Neuronal stem cell (in vitro differentiated cells): Measurements from ENCODE around the gene CEMIP2.

Source experiments
- DNase-seq: peaks from one replicate; pipeline ENCODE4 v3.0.0-alpha.2; 2013; ENCODE audit warnings: low spot score
- H2AFZ ChIP-seq: one replicate; pipeline ENCODE4 v1.6.1; 2013; ENCODE audit warnings: mild to moderate bottlenecking, low read length, inconsistent platforms
- H2AK5ac ChIP-seq: 2 replicates; pipeline ENCODE4 v1.6.1; 2013; ENCODE audit warnings: low read depth, mild to moderate bottlenecking, inconsistent platforms, low read length, moderate library complexity, mixed read lengths
- H2BK120ac ChIP-seq: 2 replicates; pipeline ENCODE4 v1.6.1; 2013; ENCODE audit warnings: low read depth, mild to moderate bottlenecking, inconsistent platforms, low read length, moderate library complexity, mixed read lengths
- H2BK12ac ChIP-seq: one replicate; pipeline ENCODE4 v1.6.1; 2013; ENCODE audit warnings: low read length, inconsistent platforms
- H2BK15ac ChIP-seq: 2 replicates; pipeline ENCODE4 v1.6.1; 2013; ENCODE audit warnings: mild to moderate bottlenecking, low read length, inconsistent platforms, mixed read lengths
- H2BK5ac ChIP-seq: one replicate; pipeline ENCODE4 v1.6.1; 2013; ENCODE audit warnings: inconsistent platforms, mild to moderate bottlenecking, low read length, moderate library complexity
- H3K14ac ChIP-seq: one replicate; pipeline ENCODE4 v1.6.1; 2013; ENCODE audit warnings: low read length, inconsistent platforms
- H3K18ac ChIP-seq: 2 replicates; pipeline ENCODE4 v1.6.1; 2013; ENCODE audit warnings: low read length, inconsistent platforms
- H3K23ac ChIP-seq: 2 replicates; pipeline ENCODE4 v1.6.1; 2013; ENCODE audit warnings: low read depth, mild to moderate bottlenecking, mixed read lengths, low read length, inconsistent platforms; ENCODE audit not compliant: poor library complexity
- H3K27ac ChIP-seq: replicated peaks from 3 replicates; pipeline ENCODE4 v1.5.1; 2013; ENCODE audit warnings: low read length, inconsistent platforms
- H3K27me3 ChIP-seq, 3 experiments: 2 replicates each; pipeline ENCODE4 v1.6.1; 2013; ENCODE audit warnings: low read length in 3 of 3, mild to moderate bottlenecking in 2 of 3, inconsistent platforms in 1 of 3, low read depth in 1 of 3, mixed read lengths in 1 of 3, moderate library complexity in 1 of 3; ENCODE audit not compliant: control insufficient read depth in 3 of 3, insufficient read depth in 3 of 3
- H3K36me3 ChIP-seq, 2 donors: replicated peaks in 1 of 2; 2 replicates each; pipeline ENCODE4 v1.6.1; 2013; ENCODE audit warnings: low read length in 2 of 2; ENCODE audit not compliant: control insufficient read depth in 2 of 2, insufficient read depth in 2 of 2
- H3K4ac ChIP-seq: 2 replicates; pipeline ENCODE4 v1.6.1; 2013; ENCODE audit warnings: inconsistent platforms, mild to moderate bottlenecking, low read length, moderate library complexity
- H3K4me1 ChIP-seq, 2 donors: 1 replicate in 1 of 2; 2 replicates in 1 of 2; pipeline ENCODE4 v1.6.1; 2013; ENCODE audit warnings: low read length in 2 of 2, low read depth in 1 of 2; ENCODE audit not compliant: control insufficient read depth in 2 of 2, insufficient read depth in 1 of 2
- H3K4me2 ChIP-seq: one replicate; pipeline ENCODE4 v1.6.1; 2013; ENCODE audit warnings: mild to moderate bottlenecking, low read length, inconsistent platforms; ENCODE audit not compliant: insufficient read depth, poor library complexity, severe bottlenecking
- H3K4me3 ChIP-seq, 2 donors: 2 replicates each; pipeline ENCODE4 v1.5.1; 2013; ENCODE audit warnings: low read length in 2 of 2, mild to moderate bottlenecking in 2 of 2, inconsistent platforms in 1 of 2, moderate library complexity in 1 of 2
- H3K79me1 ChIP-seq: one replicate; pipeline ENCODE4 v1.6.1; 2013; ENCODE audit warnings: low read depth, mild to moderate bottlenecking, inconsistent platforms, low read length, moderate library complexity
- H3K9ac ChIP-seq: one replicate; pipeline ENCODE4 v1.6.1; 2013; ENCODE audit warnings: mild to moderate bottlenecking, low read depth, low read length, inconsistent platforms; ENCODE audit not compliant: poor library complexity
- H3K9me3 ChIP-seq, 2 donors: replicated peaks in 1 of 2; 2 replicates each; pipeline versions ENCODE3 to v1.6.1; 2013; ENCODE audit warnings: low read length in 2 of 2, mild to moderate bottlenecking in 2 of 2, inconsistent platforms in 1 of 2, low read depth in 1 of 2, mixed read lengths in 1 of 2, moderate library complexity in 1 of 2; ENCODE audit not compliant: control insufficient read depth in 2 of 2, insufficient read depth in 1 of 2
- H4K8ac ChIP-seq: one replicate; pipeline ENCODE4 v1.6.1; 2013; ENCODE audit warnings: low read depth, mild to moderate bottlenecking, inconsistent platforms, low read length, moderate library complexity
- H4K91ac ChIP-seq: one replicate; pipeline ENCODE4 v1.6.1; 2013; ENCODE audit warnings: low read length, low read depth, mild to moderate bottlenecking, inconsistent platforms; ENCODE audit not compliant: poor library complexity
- WGBS, 2 donors: extraction: QIAGEN DNeasy Blood & Tissue Kit; methylation state at CpG; one replicate each; pipeline ENCODE4 v1.1.7; 2013; ENCODE audit warnings: missing lambda C conversion rate in 2 of 2, mixed read lengths in 1 of 2; ENCODE audit not compliant: insufficient read length in 2 of 2, insufficient replicate concordance in 1 of 2; ENCODE audit errors: extremely low coverage in 2 of 2; 5-methylcytosine and 5-hydroxymethylcytosine counted together

Gene CEMIP2

DNA sequence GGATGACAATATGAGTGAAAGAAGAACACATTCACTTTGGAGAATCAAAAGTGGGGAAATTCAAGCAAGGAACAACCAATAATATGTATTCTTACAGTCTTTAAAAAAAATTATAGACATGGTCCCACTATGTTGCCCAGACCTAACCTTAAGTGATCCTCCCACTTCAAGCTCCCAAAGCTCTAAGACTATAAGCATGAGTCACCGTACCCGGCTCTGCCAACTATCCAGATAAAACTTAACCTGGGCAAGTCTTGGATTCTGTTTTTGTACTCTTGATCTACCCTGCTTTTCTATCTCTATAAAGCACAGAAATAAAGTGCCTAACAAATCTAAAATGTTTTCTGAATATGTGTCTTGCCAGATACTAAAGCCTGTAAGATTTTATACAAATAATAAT is 30.9 kb downstream of the CEMIP2 start:
- no peaks in the 10 kb centered on the region for H3K9me3 ChIP-seq
- H3K36me3 ChIP-seq: peaks cover 12 to 100% of the 10 kb centered on the region in 2 donors
- no peak overlapping the region for H2BK120ac ChIP-seq
- no CpG with 5 or more reads among the region's 2 CpGs for WGBS, 2 donors
- no peak overlapping the region for H2AFZ ChIP-seq
- no peak overlapping the region for H2BK5ac ChIP-seq
- H3K18ac ChIP-seq: no peak overlapping the region
- H3K4me1 ChIP-seq: peaks cover 0 to 2% of the 10 kb centered on the region in 2 donors
- no peak overlapping the region for H3K4me2 ChIP-seq
- no peak for DNase-seq
- no peak overlapping the region for H2BK15ac ChIP-seq
- H4K91ac ChIP-seq: no peak overlapping the region
- H4K8ac ChIP-seq: no peak overlapping the region
- H3K27ac ChIP-seq: no peak overlapping the region
- H3K23ac ChIP-seq: no peak overlapping the region
- no peak overlapping the region for H2AK5ac ChIP-seq
- peaks cover 5% of the 10 kb centered on the region for H3K79me1 ChIP-seq
- H3K4ac ChIP-seq: no peak overlapping the region
- H3K4me3 ChIP-seq: no peak overlapping the region
- no peak overlapping the region for H3K14ac ChIP-seq
- H3K27me3 ChIP-seq: no peaks in the 10 kb centered on the region
- H2BK12ac ChIP-seq: no peak overlapping the region
- H3K9ac ChIP-seq: no peak overlapping the region

DNA sequence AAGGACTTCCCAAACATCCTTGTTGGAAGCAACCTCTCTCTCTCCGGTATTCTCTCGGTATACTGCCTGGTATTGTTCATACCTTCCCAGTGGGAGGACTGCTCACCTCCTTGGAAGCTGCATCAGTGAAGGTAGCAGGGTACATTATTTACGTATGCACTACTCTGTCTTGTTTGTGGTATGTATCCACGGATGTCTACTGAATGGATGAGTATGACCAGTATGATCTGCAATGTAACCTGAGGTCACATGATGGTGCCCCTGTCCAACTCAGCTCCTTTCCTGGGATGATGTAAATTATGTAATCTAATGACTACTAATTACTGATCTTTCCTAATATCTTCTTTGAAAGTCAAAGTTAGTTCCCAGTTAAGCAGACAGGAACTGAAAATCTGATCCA is 32.1 kb downstream of the CEMIP2 start:
- H3K36me3 ChIP-seq: peaks cover 17 to 100% of the 10 kb centered on the region in 2 donors
- H3K27ac ChIP-seq: no peak overlapping the region

DNA sequence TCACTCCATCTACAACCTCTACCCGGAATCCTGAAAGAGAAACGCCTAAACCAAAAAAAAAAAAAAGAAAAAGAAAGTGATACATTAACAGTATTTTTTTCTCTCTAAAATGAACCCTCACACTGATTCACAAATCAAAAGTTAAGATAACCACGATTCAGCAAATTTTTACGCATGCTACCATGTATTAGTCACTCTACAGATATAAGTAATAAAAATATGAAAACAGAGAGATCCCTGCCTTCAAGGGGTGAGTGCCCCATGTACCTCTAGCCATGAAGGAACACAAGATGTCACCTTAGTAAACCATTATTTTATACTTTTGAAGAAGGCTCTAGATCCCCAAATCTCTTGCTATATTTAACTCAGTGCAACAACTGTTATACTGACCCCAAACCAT is 33.4 kb downstream of the CEMIP2 start:
- Histone ChIP-seq H3K9me3 (no peaks in the 10 kb centered on the region), H2BK5ac (no peak overlapping the region), H2AK5ac (no peak overlapping the region), H3K27ac (no peak overlapping the region), H2BK12ac (no peak overlapping the region), H3K9ac (no peak overlapping the region), H2BK15ac (no peak overlapping the region), H3K4me3 (no peak overlapping the region), H3K23ac (no peak overlapping the region), H3K4me2 (no peak overlapping the region), H4K91ac (no peak overlapping the region), H2AFZ (no peak overlapping the region), H3K36me3 (peaks cover 22 to 100% of the 10 kb centered on the region in 2 donors), H4K8ac (no peak overlapping the region), H2BK120ac (no peak overlapping the region), H3K18ac (no peak overlapping the region), H3K27me3 (no peaks in the 10 kb centered on the region), H3K14ac (no peak overlapping the region), H3K79me1 (peaks cover 5% of the 10 kb centered on the region), H3K4me1 (peaks cover 0 to 2% of the 10 kb centered on the region in 2 donors), H3K4ac (no peak overlapping the region)
- no peak for DNase-seq
- no CpG with 5 or more reads among the region's 4 CpGs for WGBS, 2 donors

More for the DNA sequence above, 32.1 kb downstream of the CEMIP2 start:
- no peak for DNase-seq
- no peak overlapping the region for H2BK5ac ChIP-seq
- H3K27me3 ChIP-seq: no peaks in the 10 kb centered on the region
- H4K8ac ChIP-seq: no peak overlapping the region
- no peak overlapping the region for H2AFZ ChIP-seq
- H2BK15ac ChIP-seq: no peak overlapping the region
- H3K23ac ChIP-seq: no peak overlapping the region
- no peaks in the 10 kb centered on the region for H3K9me3 ChIP-seq
- no peak overlapping the region for H3K4me2 ChIP-seq
- no peak overlapping the region for H4K91ac ChIP-seq
- H3K4me1 ChIP-seq: peaks cover 0 to 2% of the 10 kb centered on the region in 2 donors
- no peak overlapping the region for H3K9ac ChIP-seq
- no peak overlapping the region for H3K4me3 ChIP-seq
- no peak overlapping the region for H3K18ac ChIP-seq
- H2BK120ac ChIP-seq: no peak overlapping the region
- H2AK5ac ChIP-seq: no peak overlapping the region
- no peak overlapping the region for H3K4ac ChIP-seq
- H3K14ac ChIP-seq: no peak overlapping the region
- H2BK12ac ChIP-seq: no peak overlapping the region
- peaks cover 5% of the 10 kb centered on the region for H3K79me1 ChIP-seq
- no CpG with 5 or more reads among the region's 4 CpGs for WGBS, 2 donors

DNA sequence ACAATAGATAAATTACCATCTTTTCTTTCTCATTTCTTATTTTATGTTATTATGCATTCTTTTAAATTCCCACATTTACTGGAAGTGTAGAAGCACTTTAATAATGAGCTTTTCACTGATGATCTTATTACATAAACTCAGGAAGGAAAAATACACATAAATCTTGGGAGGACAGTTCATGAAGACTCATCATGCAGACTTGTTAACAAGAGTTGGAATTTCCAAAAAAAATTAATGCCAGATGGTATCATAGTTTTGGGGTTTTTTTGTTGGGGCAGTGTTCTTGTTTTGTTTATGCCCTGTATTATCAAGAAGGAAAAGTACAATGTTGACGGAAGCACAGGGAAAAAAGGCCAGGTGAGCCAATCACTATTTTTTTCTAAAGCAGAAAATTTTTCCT is 35.1 kb downstream of the CEMIP2 start:
- Histone ChIP-seq H3K9me3 (no peaks in the 10 kb centered on the region), H2BK12ac (no peak overlapping the region), H4K91ac (no peak overlapping the region), H4K8ac (no peak overlapping the region), H2BK120ac (no peak overlapping the region), H2BK15ac (no peak overlapping the region), H3K4me2 (no peak overlapping the region), H3K79me1 (peaks cover 5% of the 10 kb centered on the region), H3K23ac (no peak overlapping the region), H2AFZ (no peak overlapping the region), H3K36me3 (peaks cover 29 to 100% of the 10 kb centered on the region in 2 donors), H3K14ac (no peak overlapping the region), H3K4me1 (peaks cover 0 to 2% of the 10 kb centered on the region in 2 donors), H3K4ac (no peak overlapping the region), H3K18ac (no peak overlapping the region), H2BK5ac (no peak overlapping the region), H3K27me3 (no peaks in the 10 kb centered on the region), H2AK5ac (no peak overlapping the region), H3K27ac (no peak overlapping the region), H3K4me3 (no peak overlapping the region), H3K9ac (no peak overlapping the region)
- DNase-seq: no peak
- WGBS, 2 donors: no CpG with 5 or more reads among the region's 1 CpG
